NCI-H128 (cell line): ENCODE measurements around the gene STK11IP.

Experiments used
- DNase-seq: peaks from one replicate; lab custom pipeline; 2025; ENCODE audit not compliant: unreplicated experiment; lab: John Stamatoyannopoulos, UW

Gene STK11IP

DNA sequence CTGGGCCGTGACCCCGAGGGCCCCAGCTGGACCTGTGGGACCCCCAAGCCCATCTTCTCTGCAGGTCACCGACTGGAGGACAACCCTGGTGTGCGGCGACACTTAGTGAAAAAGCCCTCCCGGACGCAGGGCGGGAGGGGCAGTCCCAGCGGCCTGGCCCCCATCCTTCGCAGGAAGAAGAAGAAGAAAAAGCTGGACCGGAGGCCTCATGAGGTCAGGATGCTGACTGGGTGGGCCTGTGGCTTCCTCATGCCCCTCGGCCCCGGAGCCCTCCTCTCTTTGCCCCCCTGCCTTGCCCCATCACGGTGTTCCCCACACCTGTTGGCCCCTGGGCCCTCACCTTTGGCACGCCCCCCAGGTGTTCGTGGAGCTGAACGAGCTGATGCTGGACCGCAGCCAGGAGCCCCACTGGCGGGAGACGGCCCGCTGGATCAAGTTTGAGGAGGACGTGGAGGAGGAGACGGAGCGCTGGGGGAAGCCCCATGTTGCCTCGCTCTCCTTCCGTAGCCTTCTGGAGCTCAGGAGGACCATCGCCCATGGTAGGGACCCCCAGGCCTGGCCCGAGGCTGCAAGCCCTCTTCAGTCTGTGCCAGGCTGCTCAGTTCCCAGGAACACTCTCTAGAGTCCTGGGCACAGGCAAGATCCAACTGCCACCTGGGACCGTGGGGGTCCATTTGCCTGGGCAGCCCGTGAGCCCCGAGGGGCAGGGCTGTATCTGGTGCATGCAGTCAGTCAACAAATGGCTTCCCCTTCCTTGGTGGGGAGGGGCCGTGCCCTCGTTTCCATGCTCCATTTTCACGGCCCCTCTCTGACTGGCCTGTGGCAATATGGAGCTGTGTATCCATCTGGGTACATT, 34.5 kb downstream of the STK11IP start:
- DNase-seq = no peak

DNA sequence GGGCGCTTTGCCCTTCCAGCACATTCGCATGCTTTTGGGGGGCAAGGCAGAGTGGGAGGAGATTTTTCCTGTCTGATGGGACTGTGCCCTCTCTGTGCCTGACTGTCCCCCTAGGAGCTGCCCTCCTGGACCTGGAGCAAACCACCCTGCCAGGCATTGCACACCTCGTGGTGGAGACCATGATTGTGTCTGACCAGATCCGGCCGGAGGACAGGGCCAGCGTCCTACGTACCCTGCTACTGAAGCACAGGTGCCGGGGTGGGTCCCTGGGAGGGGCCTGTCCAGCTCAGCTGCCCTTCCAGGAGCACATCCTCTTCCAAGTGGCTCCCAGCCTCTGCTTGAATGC, 35.1 kb downstream of the STK11IP start:
- DNase-seq = no peak

DNA sequence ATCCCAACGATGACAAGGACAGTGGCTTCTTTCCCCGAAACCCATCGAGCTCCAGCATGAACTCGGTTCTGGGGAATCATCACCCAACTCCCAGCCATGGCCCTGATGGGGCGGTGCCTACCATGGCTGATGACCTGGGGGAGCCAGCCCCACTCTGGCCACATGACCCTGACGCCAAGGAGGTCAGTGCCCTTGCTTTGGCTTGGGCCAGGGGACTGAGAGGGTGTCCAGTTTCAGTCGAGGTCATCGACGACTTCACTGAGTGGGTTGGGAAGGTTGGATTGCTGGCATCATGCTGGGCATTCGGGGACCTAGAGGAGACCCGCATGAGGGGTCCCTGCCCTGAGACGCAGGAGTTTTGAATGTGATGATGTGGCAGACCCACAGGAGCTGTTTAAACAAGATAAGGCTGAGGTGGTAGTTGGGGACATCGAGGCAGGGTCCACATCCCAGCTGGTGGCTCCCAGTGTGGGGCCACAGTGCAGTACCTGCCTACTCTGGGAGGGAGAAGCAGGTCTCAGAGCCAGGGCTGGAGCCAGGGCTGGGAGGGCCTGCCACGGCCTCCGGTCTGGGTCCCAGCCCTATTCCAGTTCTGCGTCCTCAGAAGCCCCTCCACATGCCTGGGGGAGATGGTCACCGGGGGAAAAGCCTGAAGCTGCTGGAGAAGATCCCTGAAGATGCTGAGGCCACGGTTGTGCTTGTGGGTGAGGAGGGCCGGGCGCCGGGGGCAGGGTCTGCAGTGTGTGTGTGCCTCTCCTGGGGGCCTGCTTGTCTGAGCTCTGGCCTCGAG, 35.8 kb downstream of the STK11IP start:
- no peak for DNase-seq

DNA sequence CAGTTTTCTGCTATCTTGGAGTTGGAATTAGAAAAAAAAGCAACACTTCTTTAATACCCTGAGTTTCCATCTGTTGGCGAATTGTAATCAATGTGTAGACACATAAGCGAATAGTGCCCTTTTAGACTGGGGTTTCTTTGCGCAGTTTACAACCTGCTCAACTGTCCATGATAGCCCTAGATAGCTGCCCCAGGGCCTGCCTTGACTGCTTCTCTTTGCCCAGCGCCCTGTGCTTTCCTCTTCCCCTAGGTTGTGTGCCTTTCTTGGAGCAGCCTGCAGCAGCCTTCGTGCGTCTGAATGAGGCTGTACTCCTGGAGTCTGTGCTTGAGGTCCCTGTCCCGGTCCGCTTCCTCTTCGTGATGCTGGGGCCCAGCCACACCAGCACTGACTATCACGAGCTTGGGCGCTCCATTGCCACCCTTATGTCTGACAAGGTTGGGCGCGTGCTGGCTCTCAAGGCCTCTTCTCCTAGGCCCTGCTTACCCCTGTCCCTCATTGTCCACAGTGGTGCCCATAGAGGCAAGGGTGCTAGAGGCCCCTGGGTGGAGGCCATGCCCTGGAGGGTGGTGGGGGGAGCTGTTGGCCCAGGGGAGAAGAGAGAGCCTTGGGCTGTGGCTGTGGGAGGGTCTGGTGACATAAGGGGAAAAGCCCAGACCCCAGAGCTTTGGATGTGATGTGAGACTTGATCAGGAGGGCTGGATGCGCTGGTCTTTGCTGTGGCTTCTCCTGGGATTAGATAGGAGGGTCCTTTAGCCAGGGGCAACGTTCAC, 36.7 kb downstream of the STK11IP start:
- no peak for DNase-seq

DNA sequence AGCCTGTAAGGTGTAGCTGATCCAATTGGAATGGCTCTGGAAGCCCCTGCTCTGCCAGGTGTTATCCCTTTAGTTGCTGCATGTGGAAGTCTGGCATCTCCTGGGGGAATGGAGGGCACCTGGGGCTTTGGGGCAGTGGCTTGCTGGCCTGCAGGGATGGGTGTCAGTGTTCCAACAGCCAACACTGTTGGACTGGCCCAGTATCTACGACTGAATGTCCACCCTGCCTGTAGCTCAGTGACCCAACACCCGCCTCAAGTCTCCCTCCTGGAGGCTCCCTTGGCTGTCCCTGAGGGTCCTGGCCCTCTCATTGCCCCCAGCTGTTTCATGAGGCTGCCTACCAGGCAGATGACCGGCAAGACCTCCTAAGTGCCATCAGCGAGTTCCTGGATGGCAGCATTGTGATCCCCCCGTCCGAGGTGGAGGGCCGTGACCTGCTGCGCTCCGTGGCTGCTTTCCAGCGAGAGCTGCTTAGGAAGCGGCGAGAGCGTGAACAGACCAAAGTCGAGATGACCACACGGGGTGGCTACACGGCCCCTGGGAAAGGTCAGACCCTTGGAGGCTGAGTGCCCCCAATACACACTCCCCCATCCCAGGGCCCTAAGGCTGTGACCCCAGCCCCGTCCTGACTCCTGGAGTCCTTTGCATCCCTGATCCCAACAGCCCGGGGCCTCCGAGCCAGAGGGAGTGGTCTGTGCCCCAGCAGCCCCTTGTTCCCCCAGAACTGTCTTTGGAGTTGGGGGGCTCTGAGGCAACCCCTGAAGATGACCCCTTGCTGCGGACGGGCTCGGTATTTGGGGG, 37.5 kb downstream of the STK11IP start:
- DNase-seq = no peak

DNA sequence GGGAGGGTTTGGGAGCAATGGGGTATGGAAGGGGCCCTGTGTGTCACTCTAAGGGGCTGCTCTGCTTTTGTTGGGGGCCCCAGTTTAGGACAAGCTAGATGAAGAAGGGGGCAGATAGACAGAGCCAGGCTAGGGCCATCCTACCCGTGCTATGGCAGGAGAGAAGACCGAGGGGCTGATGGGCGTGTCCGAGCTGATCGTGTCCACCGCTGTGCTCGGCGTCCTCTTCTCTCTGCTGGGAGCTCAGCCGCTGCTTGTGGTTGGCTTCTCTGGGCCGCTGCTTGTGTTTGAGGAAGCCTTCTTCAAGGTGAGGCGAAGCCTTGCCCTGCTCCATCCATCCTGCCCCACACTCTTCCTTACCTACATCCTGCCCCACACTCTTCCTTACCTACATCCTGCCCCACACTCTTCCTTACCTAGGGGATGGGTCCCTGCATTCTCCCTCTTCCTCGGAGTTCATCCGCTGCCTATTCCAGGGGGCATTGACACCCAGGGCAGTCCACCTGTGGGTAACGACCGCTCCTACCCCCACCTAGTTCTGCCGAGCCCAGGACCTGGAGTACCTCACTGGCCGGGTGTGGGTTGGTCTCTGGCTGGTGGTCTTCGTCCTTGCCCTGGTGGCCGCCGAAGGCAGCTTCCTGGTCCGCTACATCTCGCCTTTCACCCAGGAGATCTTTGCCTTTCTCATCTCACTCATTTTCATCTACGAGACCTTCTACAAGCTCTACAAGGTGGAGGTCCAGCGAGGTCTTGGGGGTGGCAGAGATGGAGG, 38.7 kb downstream of the STK11IP start:
- DNase-seq = no peak

DNA sequence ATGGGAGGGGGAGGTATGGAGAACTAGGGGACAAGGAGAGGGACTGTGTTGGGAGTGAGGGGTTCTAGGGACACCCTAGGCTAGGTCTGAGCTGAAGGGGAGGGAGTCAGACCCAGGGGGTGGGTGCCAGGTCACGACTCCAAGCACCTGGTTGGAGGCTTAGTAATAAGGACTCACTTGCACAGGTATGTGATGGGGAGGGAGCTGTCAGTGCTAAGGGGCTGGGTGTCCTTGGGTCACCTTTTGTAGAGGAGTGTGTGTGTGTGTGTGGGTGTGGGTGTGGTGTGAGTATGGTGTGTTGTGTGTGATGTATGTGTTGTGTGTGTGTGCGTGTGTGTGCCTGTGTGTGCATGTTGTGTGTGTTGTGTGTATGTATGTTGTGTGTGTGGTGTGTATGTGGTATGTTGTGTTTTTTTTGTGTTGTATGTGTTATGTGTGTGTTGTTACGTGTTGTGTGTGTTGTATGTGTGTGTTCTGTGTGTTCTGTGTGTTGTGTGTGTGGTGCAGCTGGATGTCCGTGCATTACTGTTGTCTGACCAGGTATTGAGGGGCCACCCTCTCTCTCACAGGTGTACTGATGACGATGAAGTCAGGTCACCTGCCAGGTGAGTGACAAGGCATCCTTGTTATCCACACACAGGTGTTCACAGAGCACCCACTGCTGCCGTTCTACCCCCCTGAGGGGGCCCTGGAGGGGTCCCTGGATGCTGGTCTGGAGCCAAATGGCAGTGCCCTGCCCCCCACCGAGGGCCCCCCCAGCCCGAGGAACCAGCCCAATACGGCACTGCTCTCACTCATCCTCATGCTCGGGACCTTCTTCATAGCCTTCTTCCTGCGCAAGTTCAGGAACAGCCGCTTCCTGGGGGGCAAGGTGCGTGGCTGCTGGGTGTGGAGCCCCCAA, 39.5 kb downstream of the STK11IP start:
- DNase-seq = no peak

DNA sequence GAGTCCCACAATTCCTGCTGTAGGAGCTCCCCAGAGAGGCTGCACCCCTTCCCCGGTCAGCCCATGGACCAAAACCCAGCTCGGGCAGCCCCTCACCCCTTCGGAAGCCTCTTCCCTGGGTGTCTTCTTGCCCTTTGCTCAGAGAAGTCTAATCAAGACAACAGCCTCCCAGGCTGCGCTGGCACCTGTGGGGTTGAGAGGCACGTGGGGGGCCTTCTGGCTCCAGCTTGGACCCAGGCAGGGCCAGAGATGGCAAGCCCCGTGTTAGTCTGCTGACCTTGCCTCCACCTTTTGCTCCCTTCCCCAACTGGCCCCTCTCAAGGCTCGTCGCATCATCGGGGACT, 40.2 kb downstream of the STK11IP start:
- DNase-seq = no peak

DNA sequence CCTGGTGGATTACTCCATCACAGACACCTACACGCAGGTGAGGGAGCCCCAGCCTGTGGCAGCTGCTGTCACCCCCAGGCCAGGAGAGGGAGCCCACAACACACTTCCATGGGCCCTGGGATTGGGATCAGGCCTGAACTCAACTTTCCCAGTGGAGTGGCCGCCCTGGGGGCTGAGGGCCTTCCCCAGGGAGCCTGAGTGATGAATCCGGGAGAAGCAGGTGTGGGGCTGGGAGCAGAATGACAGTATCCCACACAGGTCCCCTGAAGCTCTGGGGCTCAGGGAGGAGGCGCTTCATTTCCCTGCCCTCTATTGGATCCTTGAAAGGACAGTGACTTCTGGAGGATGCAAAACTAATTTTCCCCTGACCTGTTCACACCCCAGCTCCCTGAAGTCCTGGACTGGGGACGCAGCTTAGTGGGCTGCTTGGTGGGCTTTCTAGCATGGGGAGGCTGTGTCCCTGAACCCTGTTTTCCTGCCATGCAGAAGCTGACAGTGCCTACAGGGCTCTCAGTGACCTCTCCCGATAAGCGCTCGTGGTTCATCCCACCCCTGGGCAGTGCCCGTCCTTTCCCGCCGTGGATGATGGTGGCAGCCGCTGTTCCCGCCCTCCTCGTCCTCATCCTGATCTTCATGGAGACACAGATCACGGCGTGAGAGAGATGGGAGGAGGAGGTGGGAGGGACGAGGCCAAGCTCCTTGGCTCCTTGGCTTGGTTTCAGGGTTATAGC, 40.7 kb downstream of the STK11IP start:
- DNase-seq = no peak

DNA sequence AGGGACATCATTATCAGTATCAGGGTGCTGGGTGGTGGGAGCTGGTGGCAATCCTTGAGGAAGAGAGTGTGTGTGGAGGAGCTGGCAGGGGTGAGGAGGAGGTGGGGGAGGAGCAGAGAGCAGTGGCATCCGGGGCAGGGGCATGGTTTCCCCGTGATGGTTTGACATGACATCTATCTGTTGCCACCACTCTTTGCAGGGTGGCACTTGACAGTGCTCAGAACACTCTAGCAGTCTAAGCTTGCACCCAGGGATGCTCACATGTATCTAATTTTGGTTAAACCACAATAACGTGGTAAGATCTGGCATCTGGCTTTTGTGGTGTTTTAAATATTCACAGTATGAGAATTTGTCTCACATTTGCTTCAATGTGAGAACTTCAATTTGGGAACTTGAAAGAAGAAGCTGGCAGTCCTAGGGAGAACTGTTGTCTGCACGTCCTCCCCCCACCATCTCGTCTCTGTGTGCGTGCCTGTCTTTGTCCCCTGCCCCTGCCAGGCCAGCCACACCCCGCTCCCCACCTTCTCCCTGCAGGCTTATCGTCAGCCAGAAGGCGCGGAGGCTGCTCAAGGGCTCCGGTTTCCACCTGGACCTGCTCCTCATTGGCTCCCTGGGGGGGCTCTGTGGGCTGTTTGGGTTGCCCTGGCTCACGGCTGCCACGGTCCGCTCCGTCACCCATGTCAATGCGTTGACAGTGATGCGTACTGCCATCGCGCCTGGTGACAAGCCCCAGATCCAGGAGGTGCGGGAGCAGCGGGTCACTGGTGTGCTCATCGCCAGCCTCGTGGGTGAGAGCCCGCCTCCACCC, 41.5 kb downstream of the STK11IP start:
- no peak for DNase-seq

DNA sequence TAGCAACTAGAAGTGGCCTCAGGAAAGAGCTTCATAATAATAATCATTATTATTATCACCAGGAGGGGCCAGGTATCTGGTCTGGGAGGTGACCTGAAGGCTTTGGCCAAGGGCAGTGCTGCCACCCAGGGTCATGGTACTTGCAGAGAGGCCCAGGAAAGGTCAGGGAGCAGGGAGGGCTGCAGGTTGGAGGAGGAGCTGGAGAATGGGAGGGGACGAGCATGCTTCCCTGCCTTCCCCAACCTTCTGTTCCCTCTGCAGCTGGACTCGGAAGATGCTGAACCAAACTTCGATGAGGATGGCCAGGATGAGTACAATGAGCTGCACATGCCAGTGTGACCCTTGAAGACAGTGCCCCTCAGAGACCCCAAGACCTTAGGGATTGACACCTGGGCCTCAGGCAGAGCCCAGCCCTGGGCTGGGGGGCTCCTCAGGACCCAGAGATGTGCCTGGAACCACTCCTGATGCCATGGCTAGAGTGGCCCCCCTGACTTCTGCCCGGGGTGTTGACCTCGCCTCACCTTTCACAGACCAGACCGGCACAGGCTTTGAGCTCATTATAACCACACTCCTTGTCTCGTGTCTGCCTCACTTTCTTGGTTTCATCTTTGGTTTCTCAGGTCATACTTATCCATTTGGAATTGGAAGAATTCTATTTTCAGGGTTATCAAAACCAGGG, 43.9 kb downstream of the STK11IP start:
- DNase-seq = no peak

DNA sequence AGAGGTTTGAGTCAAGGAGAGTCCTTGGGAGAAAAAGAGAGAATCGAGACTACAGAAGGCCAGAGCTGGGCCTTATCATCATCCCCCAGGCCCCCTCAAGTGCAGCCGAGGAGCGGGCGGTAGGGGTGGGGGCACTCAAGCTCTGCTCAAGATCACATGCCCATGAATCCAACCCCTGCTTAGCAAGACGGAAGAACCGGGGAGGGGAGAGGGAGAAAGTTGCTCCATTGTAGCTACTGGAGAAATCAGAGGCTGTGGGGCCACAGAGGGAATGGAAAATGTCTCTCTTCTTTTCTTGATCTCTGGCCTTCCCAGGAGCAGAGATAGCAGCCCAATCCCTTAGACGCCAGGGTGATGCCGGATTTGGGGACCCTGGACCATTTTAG, 44.4 kb downstream of the STK11IP start:
- DNase-seq = no peak

DNA sequence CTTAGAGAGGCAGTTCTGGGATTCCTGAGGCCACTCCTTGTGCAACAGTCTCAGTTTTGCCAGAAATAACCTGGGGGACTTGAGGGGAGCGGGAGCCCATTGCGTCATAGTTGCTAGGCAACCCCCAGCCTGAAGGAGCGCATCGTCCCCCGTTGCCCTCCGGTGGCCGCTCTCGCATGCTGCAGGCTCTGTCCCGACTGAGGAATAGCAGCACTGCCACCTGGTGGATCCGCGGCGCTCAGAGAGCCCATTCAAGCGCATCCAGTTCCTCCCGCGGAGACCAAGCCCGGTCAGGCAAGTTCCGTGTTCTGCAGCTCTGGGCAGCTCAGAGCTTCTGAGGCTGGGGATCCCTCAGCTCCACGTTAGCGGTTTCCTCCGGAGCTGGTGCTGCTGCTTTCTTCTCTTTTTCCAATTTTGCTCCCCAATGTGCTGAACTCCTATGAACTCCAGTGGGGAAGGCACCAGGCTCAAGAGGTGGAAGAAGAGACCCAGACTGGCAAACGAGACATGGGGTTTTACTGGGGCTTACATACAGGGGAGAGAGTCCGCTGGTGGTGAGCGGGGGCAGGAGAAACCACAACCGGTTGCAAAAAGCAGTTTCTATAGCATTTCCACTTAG, 44.9 kb downstream of the STK11IP start:
- peak; percentile 63 for DNase-seq

DNA sequence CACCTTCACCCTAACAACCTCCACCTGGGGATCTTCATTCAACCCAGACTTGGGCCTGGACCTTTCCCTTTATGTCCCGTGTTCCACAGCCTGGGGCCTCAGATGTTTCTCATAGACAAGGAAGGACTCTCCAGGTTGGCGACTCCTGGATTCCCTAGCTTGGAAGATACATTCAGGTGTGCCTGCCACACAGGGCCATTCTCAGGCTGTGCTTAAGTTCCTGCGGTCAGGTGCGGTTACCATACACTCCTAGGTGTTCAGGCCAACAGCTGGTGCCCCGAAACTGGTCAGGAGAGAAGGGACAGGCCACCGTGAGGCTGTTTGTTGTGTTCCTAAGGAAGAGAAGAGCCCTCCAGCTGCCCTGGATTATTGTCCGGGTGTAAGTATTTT, 45.4 kb downstream of the STK11IP start:
- DNase-seq = no peak

DNA sequence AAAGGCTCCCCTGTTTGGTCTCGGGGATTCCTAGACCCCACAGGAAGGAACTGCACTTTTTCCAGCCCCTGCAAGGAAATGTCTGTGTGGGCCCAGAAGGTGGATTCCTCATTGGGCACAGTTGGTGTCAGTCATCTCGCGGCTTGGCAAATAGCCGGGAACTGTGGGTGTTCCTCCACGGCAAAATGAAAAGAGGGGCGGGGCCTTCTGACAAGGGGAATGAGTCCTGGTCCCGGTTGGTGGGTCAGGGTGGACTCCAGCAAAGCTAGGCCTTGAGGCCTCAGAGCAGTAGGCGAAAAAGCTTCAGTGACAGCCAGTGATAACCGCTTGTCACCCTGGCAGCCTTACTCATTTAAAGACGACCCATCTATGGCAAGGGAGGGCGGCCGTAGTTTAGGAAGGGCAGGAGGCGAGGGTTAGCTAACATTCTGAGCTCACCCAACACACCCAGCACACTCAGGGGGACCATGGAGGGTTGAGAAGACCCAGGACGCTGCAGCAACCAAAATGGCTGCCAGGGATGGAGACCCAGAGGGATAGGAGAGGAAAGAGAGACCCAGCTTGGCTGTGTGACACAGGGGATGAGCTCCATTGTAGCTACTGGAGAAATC, 46.2 kb downstream of the STK11IP start:
- DNase-seq = no peak

DNA sequence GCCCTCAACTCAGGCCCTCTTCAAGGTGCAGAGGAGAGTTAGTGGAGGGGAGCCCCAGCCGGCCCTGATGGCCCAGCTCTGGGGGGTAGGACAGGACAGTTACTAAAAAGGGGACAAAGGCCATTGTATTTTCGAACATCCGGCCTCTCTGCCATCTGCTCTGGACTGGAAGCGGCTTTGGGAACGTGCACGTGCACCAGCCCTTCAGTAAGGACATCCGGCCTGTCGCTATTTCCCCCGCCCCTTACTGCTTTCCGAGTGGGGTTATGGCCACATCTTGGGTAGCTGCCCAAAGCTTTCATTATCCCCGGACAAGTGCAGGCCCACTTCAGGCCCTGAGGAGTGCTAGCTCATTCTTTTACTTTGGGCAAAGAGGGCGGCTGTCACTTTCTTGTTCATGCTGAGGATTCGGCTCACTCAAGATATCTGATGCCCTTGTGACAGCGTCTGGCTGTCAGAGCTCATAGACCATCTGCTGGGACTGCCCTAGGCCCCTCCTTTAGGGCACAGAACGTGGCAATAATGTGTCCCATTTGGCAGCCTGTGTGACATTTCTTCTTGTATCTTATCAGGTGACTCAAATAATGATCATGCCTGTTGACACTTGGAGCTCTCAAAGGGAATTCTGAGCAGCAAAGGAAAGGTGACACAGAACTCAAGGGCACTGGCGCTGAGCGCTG, 47.3 kb downstream of the STK11IP start:
- no peak for DNase-seq
